ENCODE measurements around the gene FAF2. TPM values are rescaled to one million over a fixed set of nuclear protein-coding genes. Genes with fewer than 3 reads are reported as not detected.

The FAF2 gene
- 43.5 and 50.1 TPM in 2 replicates for total RNA-seq
- polyA plus RNA-seq: 24.8 and 27.9 TPM in 2 replicates
- polyA plus RNA-seq (2011; cell fraction: cytosol; rRNA removed): 23.5 and 26.4 TPM in 2 replicates
- 34.4 and 38.6 TPM in 2 replicates for polyA plus RNA-seq (2011; cell fraction: nucleus; rRNA removed)
- 27.5 and 33.6 TPM in 2 replicates for polyA plus RNA-seq (2012)
- polyA minus RNA-seq: 64.4 and 66.3 TPM in 2 replicates
- polyA minus RNA-seq (2011; cell fraction: cytosol; rRNA and poly(A)+ RNA removed): 24.7 TPM
- polyA minus RNA-seq (2011; cell fraction: nucleus; rRNA and poly(A)+ RNA removed): 23.7 and 32.6 TPM in 2 replicates
- percentile 87 among the genes with signal in this experiment for Bru-seq, nascent RNA
- percentile 86 among the genes with signal in this experiment for BruChase-seq, experiment 1, labeled RNA remaining after a 6-hour chase
- percentile 89 among the genes with signal in this experiment for BruChase-seq, experiment 2, labeled RNA remaining after a 2-hour chase
- long read RNA-seq, full-length matches to known transcripts: 73 of 123 reads
- long read RNA-seq, partial matches to known transcripts: 5 of 123 reads
- long read RNA-seq, other reads (novel, unspliced or antisense): 45 of 123 reads

- no peaks in the 10 kb centered on the region for H3K27me3 ChIP-seq (ENCODE audit: control insufficient read depth in 2 of 2, insufficient read depth in 2 of 2, low read length in 2 of 2)
- dilution Hi-C loops (cut with MboI; ENCODE audit: extremely low pct_ligation_motif_present, low sequenced_read_pairs) (no loop called here), intact Hi-C loops (cut with micrococcal nuclease) (loop anchor here (1.0 to 10.0 kb wide), 7 partner anchors 12 to 1027 kb away; partner anchors contain the start of genes CLTB, DBN1, GPRIN1 and HIGD2A)
- H3K9me1 ChIP-seq (replicated peaks; ENCODE audit: control insufficient read depth, extremely low read depth, insufficient read depth, low read length): no peaks in the 10 kb centered on the region
- H3K79me2 ChIP-seq (ENCODE audit: control insufficient read depth, insufficient read depth, low read length): peaks cover 38% of the 10 kb centered on the region
- DNase-seq (ENCODE audit: low read depth, low spot score) (peak; percentile 99), FAIRE-seq (peak; percentile 88)
- H3K9me3 ChIP-seq (replicated peaks; ENCODE audit: control insufficient read depth, insufficient read depth, low read length): no peaks in the 10 kb centered on the region
- ChIA-PET POLR2A (interaction anchor here (0.6 to 1.4 kb wide), 3 partner anchors 19 to 90 kb away, joined by 3 to 4 read pairs (median 4); partner anchors contain the start of gene CLTB), CTCF (interaction anchor here (0.7 to 5.2 kb wide), 19 partner anchors 9 to 862 kb away, joined by 3 to 88 read pairs (median 4); partner anchors contain the start of genes CLTB and RNF44)
- peak within 1 kb of the TSS; percentile 89 for H2AFZ ChIP-seq (ENCODE audit: low read depth, low read length)
- H4K20me1 ChIP-seq (replicated peaks; ENCODE audit: control insufficient read depth, extremely low read depth, insufficient read depth, low read length): no peaks in the 10 kb centered on the region
- H3K9ac ChIP-seq (replicated peaks; ENCODE audit: extremely low read depth, insufficient read depth, low read length): peak within 1 kb of the TSS; percentile 95
- no peaks in the 10 kb centered on the region for H3K36me3 ChIP-seq (ENCODE audit: control insufficient read depth in 2 of 2, extremely low read depth in 1 of 2, insufficient read depth in 2 of 2, low read length in 2 of 2)
- peak within 1 kb of the TSS; percentile 84 for H3K4me2 ChIP-seq (ENCODE audit: insufficient read depth, low read length)
- peak within 1 kb of the TSS; percentile 98 for H3K27ac ChIP-seq (ENCODE audit: insufficient read depth, low read depth, low read length)
- BruUV-seq (replicated peaks): no TSS peak
- peaks cover 14% of the 10 kb centered on the region for H3K4me1 ChIP-seq (ENCODE audit: control insufficient read depth, extremely low read depth, insufficient read depth, low read length)
- TF ChIP-seq POLR2AphosphoS5 (IDR thresholded peaks at IDR 0.05; ENCODE audit: insufficient read depth, low read depth, low read length): peak; percentile 90
- no peak for TF ChIP-seq MYC (IDR thresholded peaks at IDR 0.05; ENCODE audit: low read depth, low read length)
- no peak for TF ChIP-seq EZH2 (IDR thresholded peaks at IDR 0.05; ENCODE audit: borderline replicate concordance, low read depth, low read length, severe bottlenecking)
- TF ChIP-seq CTCF (IDR thresholded peaks at IDR 0.05; ENCODE audit: extremely low read depth in 1 of 2, insufficient read depth in 1 of 2, low read depth in 1 of 2, low read length in 2 of 2): peak; percentile 96 to 100
- peak; percentile 94 for TF ChIP-seq POLR2A (IDR thresholded peaks at IDR 0.05; ENCODE audit: low read depth, low read length)
- no peak for TF ChIP-seq JUN (IDR thresholded peaks at IDR 0.05; ENCODE audit: borderline replicate concordance, insufficient read depth, insufficient read length, low read depth)
- peak within 1 kb of the TSS; percentile 75 to 99 (median 90) for H3K4me3 ChIP-seq (replicated peaks in 1 of 3; ENCODE audit: insufficient read depth in 1 of 3, low read depth in 1 of 3, low read length in 3 of 3)
These were observed at the start of gene FAF2 for GRCh38 chr5:176447978-176448608. Gene FAF2, plus strand, starts transcription at chr5:176448385. Its CDS starts 23 bp downstream, at chr5:176448408.

Data from endothelial cell of umbilical vein (primary cell).